HuH-7.5 (cell line): ENCODE results near the gene ZBTB12.
"Not testable (repeated sequence)": the region's sequence is repeated elsewhere in the genome, so short reads cannot be mapped to it uniquely, and the experiment has no call there.

Experiments
- DNase-seq: peaks from one replicate; pipeline ENCODE4 v3.0.0; 2011; ENCODE audit warnings: low spot score

ZBTB12 gene, protein sequence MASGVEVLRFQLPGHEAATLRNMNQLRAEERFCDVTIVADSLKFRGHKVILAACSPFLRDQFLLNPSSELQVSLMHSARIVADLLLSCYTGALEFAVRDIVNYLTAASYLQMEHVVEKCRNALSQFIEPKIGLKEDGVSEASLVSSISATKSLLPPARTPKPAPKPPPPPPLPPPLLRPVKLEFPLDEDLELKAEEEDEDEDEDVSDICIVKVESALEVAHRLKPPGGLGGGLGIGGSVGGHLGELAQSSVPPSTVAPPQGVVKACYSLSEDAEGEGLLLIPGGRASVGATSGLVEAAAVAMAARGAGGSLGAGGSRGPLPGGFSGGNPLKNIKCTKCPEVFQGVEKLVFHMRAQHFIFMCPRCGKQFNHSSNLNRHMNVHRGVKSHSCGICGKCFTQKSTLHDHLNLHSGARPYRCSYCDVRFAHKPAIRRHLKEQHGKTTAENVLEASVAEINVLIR

DNA sequence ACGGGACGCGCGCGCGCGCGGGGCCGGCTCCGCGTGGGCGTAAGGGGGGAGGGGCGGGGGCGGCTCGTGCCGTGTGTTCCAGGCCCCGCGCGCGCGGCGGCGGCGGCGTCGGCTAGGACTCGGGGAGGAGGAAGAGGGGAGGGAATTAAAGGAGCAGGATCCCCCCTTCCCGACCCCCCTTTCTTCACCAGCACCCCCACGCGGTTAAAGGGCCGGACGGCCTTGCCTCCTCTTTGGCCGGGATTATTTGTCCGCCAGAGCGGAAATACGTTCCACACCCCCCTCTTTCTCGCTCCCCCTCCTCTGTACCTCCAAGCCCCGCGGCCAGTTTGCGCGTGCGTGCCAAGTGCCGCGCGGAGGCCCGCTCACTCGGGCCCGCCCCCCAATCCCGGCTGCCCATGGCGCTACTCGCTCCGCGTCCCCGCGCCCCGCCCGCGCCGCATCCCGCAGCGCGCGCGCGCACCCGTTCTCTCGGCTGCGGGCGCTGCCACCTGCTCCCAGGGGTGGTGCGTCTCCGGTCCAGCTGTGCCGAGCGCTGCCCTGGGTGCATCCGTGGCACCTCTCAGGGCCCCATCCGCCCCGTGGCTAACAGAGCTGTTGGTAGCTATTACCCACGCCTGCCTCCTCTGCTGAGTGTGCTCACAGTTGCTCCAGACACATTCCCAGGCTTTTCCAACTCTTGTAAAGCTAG is at the start of gene ZBTB12:
Gene ZBTB12 (minus strand): TSS at position 134 of the 691 bp plus-strand sequence. CDS start 781 bp downstream, outside the sequence.
- peak; percentile 89 for DNase-seq

GRCh38 chr6:31949926-31950548 is 48.2 kb upstream of the ZBTB12 start:
- DNase-seq, result no peak

DNA sequence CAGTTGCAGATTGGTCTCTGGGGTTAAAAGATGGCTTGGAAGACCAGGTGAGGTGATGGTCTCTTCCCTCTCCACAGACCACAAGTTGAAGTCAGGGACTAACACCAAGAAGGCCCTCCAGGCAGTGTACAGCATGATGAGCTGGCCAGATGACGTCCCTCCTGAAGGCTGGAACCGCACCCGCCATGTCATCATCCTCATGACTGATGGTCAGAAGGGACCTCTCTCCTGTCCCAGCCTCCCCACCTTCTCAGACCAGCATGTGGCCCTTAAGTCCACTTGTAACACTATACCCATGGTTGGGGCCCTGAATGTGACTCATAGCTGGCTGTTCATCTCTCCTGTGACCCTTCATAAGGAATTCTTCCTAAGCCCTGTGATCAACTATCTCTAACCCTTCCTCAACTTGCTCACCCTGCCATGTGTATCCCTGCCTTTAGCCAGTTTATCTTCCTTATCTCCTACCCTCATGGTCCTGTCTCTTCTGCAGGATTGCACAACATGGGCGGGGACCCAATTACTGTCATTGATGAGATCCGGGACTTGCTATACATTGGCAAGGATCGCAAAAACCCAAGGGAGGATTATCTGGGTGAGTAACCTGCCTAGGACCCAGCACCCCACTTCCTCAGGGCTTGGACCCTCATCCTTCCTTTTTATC is 47.0 kb upstream of the ZBTB12 start:
- no peak for DNase-seq

DNA sequence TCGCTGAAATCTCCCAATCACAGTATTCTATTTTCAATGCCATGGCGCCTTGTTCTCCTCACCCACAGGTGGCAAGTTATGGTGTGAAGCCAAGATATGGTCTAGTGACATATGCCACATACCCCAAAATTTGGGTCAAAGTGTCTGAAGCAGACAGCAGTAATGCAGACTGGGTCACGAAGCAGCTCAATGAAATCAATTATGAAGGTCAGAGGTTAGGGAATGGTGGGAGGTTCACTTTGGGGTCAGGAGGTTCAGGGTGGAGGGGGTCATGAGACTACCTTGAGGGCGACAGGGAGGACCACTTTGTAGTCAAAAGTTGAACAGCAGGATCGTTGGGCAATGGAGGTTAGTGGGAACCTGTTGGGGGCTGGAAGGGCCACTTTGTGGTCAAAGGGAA is 46.4 kb upstream of the ZBTB12 start:
- no peak for DNase-seq

GRCh38 chr6:31947864-31948263 is 46.0 kb upstream of the ZBTB12 start:
- DNase-seq, result no peak

- no peak for DNase-seq
These were observed 45.3 kb upstream of the ZBTB12 start for GRCh38 chr6:31947070-31947675.

DNA sequence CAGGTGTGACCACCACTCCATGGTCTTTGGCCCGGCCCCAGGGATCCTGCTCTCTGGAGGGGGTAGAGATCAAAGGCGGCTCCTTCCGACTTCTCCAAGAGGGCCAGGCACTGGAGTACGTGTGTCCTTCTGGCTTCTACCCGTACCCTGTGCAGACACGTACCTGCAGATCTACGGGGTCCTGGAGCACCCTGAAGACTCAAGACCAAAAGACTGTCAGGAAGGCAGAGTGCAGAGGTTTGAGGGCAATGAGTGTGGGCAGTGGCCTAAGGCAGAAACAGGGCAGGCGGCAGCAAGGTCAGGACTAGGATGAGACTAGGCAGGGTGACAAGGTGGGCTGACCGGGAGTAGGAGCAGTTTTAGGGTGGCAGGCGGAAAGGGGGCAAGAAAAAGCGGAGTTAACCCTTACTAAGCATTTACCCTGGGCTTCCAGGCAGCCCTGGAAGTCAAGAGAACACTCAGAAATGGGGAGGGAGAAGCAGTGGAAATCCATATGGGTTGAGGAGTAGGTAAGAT is 44.5 kb upstream of the ZBTB12 start:
- DNase-seq, result no peak

- DNase-seq, result peak; percentile 84
These were observed 43.9 kb upstream of the ZBTB12 start, which contains the start of gene CFB for GRCh38 chr6:31945507-31946369. TSS of gene CFB (plus strand) at chr6:31946095. CDS start at chr6:31946222, 127 bp downstream.

GRCh38 chr6:31945154-31945506 is 43.2 kb upstream of the ZBTB12 start:
- no peak for DNase-seq

DNA sequence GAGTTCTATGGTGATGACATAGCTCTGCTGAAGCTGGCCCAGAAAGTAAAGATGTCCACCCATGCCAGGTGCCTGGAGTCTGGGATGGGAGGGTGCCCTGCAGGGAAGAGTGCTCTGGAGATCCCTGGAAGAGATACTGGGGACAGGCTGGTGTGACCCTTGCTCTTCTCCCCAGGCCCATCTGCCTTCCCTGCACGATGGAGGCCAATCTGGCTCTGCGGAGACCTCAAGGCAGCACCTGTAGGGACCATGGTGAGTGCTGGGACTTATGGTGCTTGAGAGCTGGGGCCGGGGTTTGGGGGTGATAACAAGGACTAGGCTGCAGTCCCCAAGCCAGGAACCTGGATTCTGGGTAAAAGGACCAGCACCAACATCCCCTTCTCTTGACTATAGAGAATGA is 41.9 kb upstream of the ZBTB12 start:
- no peak for DNase-seq

- peak; percentile 58 for DNase-seq
These were observed 38.4 kb upstream of the ZBTB12 start for GRCh38 chr6:31940256-31940664.

DNA sequence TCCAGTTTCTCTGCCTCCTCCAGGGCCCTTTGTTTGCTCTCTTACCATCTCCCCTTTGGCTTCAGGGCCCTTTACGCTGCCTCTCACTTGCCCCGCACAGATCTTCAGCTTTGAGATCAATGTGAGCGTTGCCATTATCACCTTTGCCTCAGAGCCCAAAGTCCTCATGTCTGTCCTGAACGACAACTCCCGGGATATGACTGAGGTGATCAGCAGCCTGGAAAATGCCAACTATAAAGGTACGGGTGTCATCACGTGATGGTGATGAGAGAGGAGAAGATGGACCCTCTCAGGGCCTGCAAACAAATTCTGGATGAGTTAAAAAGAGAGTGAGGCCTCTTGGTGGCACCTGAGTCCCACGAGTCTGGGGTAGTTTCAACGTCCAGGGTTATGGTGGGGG is 33.9 kb upstream of the ZBTB12 start:
- DNase-seq, result no peak

GRCh38 chr6:31935021-31935420 is 33.1 kb upstream of the ZBTB12 start:
- DNase-seq, result no peak

GRCh38 chr6:31933537-31933936 is 31.7 kb upstream of the ZBTB12 start:
- no peak for DNase-seq

DNA sequence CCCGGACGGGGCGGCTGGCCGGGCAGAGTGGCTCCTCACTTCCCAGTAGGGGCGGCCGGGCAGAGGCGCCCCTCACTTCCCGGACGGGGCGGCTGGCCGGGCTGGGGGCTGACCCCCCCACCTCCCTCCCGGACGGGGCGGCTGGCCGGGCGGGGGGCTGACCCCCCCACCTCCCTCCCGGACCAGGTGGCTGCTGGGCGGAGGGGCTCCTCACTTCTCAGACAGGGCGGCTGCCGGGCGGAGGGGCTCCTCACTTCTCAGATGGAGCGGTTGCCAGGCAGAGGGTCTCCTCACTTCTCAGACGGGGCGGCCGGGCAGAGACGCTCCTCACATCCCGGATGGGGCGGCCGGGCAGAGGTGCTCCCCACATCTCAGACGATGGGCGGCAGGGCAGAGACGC is 30.3 kb upstream of the ZBTB12 start:
- not testable (repeated sequence) for DNase-seq

GRCh38 chr6:31930962-31931361 is 29.1 kb upstream of the ZBTB12 start:
- no peak for DNase-seq

DNA sequence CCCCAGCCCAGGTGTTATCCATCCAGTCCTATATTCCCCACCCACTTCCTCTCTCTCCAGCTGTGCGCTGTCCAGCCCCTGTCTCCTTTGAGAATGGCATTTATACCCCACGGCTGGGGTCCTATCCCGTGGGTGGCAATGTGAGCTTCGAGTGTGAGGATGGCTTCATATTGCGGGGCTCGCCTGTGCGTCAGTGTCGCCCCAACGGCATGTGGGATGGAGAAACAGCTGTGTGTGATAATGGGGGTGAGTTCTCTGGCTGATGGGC is 26.7 kb upstream of the ZBTB12 start:
- no peak for DNase-seq

DNA sequence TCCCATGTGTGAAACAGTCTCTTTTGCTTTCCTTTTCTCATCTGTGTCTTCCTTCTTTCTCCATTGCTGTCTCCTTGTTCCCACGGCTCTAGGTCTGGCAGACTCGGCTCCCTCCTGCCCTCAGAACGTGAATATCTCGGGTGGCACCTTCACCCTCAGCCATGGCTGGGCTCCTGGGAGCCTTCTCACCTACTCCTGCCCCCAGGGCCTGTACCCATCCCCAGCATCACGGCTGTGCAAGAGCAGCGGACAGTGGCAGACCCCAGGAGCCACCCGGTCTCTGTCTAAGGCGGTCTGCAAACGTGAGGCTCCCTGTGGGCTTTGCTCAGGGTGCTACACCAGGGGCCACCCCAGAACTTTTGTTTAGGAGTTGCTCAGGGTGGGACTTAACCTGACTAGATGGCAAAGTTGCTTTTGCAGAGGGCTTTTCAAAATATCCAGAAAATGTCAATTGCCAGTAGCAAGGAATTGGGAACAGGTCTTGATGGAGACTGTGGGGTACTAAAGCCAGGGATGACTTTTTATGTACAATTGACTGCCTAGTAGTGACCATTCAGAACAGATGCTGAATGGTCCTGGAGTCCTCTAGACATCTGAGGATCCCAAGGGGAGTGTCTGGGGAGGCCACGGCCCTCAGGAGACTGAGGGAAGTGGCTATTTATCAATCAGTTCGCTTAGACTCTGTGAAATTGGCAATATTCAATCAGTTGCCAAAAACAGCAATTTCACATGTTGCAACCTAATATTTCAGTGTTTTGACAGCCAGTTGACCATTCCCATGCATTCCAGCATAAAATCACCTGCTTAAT is 26.2 kb upstream of the ZBTB12 start:
- DNase-seq, result no peak

DNA sequence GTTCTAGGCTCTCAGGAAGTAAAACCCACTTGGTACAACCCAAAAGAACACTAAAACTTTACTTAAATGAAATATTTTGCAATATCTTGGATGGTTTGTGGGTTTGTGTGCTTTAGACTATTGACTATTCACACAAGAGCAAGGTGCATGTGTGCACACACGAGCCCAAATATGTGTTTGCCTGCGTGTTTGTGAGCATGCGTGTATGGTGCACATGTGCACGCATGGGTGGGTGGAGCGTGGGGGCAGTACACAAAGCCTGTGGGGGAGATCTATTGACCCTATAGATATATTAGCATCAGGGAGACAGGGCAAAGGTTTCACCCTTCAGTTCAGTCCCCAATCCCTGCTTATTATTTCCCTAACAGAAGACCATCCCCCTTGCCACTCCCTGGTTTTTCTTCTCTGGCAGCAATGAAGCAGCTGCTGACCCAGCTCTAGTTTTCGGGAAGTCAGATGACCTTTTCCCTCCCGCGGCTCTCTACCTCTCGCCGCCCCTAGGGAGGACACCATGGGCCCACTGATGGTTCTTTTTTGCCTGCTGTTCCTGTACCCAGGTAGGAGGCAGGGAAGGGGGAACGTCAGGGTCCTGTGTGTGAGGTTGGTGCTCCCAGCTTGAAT is 25.5 kb upstream of the ZBTB12 start, which contains the start of gene C2:
Gene C2 (plus strand): TSS at position 476 of the 621 bp plus-strand sequence. CDS start 36 bp downstream, at position 512.
- no peak for DNase-seq
